Activated CD4-positive, alpha-beta T cell treated with anti-CD3 and anti-CD28 coated beads, Interleukin-2, Interleukin-4, amounts not matched to agents 100 ng/mL and 50 ng/mL, durations not matched to agents 16 hours and 8 hours (primary cell): Measurements from ENCODE around the gene KCNQ1OT1.

Experiments used
- DNase-seq: peaks from one replicate; pipeline ENCODE4 v3.0.0-alpha.2; 2020; ENCODE audit warnings: low spot score

The KCNQ1OT1 gene

DNA sequence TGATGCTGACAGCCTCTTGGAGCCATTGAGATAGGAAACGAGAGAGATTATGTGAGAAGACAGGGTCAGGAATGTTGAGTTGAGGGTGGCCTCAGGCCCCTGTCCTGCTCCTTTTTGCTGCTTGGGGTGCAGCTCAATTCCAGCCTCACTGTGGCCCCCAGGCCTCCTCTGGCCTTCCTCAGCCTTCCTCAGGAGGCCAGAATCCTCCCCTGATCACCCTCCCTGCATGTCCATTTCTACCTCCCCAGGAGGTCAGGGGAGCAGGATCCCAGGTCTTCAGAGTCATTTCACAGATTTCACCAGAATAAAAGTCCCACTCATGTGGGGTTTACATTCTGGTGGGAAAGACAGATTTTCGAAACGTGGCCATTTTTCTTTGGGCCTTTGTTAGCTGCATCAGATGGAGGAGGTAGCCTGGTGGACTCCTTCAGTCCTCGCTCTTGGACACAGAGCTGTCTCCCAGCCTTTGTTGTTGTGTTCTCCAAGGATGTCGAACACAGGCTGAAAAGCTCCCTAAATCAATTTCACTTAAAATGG is 2.2 kb upstream of the KCNQ1OT1 start:
- DNase-seq, result no peak

DNA sequence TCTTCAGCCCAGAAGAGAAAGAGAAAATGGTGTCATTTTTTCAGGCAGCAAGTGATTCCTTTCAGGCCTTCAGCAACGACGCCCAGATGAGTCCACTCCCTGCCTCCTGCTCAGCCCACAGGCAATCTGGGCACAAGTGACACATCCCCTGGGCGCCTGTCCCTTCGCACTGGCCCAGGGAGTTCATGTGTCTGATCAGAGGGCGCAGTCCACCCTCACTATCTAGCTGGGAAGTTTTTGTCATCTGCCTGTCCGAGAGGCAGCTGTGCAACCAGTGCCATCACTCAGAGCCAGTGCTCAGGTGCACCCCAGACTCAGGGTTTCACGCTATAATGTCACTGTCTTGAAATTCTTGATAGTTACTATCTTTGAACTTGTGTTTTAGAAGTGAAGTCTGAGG is 1.4 kb upstream of the KCNQ1OT1 start:
- no peak for DNase-seq

DNA sequence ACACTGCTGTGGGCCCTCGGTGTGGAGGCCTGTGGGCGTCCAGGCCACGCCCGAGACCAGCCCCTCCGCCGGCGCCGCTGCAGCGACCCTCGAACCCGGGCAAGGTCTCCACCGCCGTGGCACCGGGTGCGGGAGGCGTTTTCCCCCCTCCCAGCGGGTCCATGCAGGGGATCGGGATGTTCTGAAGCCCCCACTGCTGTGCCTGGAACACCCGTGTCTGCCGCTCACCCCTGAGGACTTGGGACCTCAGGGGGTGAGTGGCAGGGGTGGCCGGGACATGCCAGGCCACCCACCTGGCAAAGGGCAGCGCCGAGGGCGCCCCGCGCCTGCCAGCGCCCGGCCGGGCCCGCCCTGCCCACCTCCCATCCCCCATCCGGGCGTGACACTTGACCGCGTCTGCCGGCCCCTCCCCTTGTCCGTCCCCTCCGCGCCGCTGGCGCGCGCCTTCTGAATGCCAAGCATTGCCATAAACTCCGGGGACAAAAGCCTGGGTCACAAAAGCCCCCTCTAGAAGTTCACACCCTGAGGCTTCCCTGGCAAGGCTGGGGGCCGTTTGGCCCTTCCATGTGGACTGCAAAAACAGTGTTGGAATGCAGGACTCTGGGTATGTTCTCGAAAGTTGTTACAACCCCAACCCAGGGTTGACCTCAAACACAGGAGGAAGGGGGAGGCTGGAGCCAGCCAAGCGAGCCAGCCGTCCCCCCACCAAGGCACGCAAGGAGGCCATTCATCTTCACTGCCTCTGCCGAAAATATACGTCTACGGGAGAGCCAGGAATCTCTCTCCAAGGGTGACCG is 819 bp upstream of the KCNQ1OT1 start:
- DNase-seq, result peak; percentile 40

DNA sequence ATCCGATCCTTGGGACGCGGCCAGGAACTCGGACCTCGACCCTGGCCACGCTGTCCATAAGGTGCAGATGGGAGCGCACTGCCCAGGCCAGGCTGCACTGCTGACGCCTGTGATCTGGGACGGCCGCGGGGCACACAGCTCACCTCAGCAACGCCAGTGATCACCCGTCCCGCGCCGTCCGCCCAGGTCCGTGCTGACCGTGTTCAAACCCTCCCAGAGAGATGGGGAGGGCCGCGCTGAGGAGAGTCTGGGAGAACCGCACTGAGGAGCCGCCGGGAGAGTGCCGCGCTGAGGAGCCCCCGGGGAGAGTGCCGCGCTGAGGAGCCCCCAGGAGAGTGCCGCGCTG is 636 bp downstream of the KCNQ1OT1 start:
- DNase-seq, result no peak

DNA sequence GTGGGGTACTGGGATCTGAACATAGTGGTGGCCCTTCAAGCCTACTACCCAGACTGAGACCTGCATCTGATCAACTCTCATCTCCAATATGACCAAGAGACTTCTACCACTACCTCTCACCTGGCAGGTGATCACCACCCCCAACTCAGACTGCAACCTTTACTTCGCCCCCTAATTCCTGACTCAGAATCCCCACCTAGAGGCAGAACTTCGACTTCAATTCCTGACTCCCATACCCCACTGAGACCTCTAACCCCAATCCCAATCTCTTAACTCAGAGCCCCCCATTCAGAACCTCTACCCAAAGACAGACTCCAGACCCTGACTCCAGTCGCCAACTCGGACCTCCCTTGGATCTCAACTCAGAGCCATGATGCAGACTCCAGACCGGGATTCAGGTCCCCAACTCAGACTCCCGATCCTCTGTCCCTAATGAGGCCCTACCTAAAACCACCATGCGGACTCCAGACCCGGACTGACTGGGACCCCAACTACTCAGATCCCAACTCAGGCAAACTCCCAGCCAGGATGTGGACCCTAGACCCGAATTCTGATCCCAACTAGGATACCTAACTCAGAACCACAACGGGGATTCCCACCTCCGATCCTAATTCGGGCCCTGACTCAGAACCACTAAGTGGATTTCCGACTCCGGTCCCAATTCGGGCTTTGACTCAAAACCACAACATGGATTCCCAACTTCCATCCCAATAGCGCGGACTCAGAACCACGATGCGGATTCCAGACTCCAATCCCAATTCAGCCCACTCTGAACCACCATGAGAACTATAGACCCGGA is 1.2 kb downstream of the KCNQ1OT1 start:
- DNase-seq, result no peak

DNA sequence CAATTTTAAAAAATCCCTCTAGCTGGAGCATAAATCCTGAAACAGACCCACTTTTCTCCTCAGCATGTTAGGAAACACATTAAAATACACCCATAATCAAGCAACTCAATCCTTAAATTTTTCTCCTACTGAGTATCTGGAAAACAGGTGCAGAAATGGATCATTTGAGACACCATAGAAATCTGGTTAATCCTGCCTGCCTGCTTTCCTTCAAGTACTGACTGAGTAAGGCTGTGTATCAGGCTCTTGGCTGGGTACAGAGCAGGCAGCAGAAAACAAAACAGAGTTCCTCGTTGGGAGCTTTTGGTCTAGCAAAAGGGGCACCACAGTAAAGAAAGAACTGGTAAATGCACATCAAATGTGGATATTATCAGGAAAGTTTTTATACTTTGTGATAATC is 1.9 kb downstream of the KCNQ1OT1 start:
- DNase-seq, result no peak

DNA sequence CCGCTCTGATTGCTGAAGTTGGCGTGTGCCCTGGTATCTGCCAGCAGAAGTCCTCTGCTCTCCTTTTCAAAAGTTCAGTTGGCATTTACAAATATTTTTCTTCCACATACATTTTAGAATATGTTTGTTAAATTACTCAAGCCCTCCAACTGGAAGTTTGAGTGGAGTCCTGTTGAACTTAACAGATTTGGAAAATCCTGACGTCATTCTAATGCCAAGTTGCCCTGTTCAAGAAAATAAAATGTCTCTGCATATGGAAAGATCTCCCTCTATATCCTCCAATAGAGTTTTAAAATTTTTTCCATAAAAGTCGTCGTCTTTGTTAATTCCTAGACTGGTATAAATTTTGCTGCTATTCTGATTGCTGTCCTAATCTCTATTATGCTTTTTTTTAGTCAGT is 3.3 kb downstream of the KCNQ1OT1 start:
- no peak for DNase-seq

DNA sequence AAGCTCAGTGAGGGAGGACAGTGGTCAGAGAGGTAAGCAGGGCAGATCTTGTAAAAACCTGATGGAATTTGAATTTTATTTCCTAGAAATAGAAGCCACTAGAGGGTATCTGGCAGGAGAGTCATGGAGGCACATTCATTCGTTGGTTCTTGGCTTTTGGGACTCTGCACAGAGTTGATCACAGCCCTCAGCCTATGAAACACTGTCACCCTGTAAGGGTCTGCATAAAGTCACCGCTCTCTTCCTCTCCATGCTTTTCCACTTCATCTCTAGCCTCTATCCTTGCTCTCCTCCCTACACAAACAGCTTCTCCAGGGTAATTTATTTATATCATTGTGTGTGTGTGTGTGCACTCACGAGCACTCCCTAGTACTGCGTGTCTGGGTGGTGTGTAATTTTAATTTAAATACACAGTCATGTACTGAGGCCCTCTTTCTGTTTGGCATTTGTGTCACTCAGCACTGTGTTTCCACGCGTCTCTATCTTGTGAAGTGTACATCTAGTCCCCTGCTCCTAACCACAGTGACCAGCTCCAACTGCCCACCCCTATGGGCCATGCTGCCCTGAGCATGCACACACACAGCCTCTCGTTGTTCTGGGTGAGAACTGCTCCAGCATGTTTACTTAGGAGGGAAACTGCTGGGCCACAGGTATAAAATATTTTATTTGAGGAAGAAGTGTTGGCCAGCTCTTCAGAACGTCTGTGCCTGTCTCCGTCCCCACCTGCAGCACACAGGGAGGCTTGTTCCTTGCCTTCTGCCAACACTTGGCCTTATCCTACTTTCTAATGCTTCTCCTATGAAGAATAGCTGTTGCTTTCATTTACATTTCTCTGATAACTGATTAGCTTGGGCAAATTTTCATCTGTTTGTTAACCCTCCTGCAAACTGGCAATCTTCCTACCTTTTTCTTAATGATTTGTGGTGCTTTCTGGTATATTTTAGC is 4.5 kb downstream of the KCNQ1OT1 start:
- no peak for DNase-seq

DNA sequence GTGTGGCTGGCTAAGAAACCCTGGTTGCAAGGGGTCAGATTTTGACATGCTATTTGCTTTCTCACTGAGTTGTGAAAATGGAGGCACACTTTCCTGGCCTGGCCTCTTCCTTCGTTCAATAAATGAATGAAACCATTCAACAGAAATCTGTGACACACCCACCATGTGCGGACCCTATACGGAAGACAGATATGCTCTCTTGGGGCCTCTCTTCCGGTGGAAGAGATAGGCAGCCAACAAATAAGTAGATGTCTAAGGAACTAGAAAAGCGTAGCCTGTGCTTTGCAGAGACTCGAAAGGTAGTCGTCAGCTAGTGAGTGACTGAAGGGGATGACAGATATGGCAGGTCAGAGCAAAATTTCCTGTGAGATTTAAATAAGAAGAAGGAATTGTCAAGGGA is 5.3 kb downstream of the KCNQ1OT1 start:
- no peak for DNase-seq

DNA sequence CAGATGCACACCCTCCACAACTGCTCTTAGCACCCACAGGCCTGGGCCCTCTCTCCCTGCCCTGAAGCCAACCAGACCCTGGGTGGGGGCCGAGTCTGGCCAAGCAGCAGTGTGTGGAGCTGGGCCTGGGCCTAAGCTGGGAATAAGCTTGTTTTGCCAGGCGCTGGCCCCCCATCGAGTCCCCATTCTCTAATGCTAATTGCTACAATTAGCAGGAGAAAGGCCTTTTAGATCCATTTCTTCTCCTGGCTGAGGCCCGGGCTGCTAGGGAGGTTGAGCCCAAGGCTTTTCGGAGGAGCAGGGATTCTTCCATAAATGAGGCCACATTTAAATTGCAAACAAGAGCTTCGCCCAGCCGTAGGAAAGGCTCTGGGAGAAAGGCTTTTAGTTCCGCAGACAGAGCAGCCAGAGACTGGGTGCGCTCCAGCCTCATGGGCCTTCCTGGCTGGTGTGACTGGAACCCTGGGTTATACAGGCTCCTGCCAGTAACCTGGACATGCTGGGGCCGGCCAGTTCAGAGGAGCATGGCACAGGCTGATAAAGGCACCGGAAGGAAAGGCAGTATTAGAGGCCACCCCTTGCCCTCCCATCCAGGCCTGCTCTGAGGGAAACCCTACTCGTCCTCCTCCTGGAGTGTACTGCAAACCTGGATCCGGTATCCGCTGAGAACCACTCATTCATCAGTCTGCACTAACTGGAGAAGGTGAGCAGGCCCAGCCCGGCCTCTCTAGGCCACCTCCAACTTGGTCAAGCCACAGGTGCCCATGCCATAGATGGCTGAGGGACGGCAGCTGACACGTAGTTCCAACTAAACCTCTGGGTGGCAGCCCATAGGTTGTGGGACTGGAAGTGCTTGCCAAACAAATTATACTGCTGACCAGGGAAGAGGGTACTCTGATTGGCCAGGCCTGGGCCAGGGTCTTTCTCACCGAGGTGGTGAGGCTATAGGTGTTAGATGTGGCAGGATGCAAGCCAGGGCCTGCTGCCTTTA is 6.2 kb downstream of the KCNQ1OT1 start:
- no peak for DNase-seq

DNA sequence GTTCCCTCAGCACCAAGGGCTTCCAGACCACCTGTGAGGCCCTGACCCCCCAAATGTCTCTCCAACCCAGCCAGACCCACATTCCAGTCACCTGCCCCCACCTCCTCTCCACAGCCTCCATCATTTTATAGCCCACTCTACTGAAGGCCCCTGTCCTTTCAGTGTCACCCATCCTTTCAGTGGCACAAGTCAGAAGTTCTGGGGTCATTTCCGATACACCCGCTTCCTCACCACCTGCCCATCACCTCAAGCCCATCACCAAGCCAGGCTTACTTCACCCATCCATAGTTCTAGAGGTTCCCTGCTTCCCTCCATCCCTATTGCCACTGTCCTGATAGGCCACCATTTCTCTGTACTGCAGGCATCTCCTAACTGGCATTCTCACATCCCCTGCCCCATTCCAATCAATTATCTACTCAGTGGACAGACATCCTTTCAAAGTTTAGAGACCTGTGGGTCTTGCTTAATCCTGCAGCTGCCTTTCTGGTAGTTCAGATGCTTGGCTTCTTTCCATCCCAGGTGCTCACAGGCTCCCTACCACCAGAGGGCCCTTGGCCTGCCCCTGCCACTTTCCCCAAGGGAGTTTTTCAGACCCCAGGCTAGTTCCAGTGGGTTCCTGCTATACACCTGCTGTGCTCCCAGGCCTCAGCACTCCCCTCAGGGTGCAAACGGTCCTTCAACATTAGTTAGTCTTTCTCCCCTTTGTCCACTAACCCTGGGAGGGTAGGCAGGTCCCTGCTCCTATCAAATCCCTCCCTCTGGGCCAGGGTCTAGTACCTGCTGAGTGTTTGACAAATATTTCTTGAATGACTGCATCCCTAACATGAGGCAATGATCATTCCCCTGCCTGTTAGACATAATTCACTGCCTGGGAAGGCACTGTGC is 7.6 kb downstream of the KCNQ1OT1 start:
- DNase-seq, result no peak

DNA sequence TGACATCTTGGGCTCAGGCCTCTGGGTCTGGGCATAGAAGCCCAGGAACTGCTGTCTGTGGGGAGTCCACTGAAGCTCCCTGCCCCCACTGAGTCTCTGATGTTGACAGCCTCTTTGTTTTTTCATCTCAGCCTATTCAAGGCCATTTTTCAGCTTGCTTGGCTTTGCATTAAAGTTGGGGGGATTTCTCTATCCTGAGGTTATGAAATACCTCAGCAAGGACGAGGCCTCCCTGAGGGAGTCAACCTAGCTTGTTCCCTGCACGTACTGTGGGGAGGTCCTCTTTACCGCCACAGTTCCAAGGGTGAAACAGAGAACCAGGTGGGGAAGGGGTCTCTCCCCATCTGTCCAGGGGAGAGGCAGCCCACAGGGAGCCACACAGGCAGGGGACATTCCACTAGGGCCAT is 8.4 kb downstream of the KCNQ1OT1 start:
- DNase-seq, result no peak

DNA sequence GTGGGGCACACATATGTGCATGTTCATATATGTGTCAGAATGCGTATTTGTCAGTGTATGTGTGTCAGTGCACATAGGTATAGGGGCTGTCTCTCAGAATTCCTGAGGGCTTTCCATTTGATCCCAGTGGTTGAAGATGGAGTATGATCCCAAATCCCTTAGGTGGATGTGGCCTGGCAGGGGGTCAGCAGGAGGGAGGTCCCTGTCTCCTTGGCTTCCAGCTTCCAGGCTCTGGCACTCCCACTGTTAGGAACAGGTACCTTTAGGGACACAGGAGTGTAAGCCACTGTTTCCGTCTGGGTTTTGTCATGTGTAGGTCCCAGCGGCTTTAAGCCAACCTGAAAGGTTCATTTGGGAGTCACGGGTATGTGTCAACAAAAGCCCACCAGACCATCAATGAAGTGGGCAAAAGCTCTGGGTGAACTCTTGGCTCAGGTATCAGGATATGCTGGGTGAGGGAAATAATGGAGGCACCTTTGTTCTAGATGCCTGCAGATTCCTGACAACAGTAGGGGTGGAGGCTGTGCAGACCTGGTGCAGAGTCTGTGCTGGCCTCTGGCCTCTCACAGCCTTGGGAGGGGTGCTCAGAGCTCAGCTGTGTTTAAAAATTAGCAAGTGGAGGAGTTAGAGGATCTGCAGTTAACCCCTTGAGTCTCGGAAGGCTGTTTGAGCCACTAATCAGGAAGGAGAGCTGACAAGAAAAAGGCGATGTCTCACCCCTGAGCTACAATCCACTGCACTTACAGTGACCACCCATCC is 9.0 kb downstream of the KCNQ1OT1 start:
- no peak for DNase-seq

DNA sequence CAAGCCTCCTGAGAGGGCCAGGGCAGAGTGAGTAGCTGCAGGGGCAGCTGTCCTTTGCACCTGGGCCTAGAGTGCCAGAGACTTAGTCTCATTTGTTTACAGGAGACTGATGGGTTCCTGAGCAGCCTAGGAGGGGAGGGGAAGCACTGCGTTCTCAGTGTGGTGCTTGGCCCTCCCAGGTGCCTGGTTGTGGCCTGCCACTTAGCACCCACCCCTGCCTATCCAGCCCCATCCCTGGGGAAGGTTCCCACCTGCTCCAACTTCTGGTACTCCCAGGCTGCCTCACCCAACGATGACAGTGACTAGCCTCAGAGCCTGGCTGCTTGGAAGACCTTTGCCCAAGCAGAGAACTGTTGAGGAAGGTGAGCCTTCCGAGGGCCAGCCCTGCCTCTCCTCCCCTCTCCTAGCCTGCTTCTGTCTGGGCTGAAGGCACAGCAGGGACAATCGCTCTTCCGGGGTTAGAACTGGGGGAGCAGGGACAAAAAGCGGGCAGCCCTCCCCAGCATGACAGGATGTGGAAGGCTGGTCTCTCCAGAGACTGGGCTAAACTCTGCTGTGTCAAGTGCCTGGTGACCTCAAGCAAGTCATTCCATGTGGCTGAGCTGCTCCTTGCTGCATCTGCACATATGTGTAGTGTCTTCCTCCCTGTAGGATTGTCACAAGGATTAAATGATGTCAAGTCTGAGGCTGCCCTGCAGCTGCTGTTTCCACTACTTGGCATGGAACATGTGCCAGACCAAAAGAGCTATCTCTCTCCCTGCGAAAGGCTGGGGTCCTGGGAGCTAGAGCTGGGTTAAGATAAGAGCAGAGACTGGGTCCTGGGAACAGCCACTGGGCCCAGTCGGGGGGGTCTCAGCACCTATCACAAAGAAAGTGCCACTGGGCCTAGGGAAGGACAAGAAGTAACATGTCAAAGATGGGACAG is 9.9 kb downstream of the KCNQ1OT1 start:
- no peak for DNase-seq

DNA sequence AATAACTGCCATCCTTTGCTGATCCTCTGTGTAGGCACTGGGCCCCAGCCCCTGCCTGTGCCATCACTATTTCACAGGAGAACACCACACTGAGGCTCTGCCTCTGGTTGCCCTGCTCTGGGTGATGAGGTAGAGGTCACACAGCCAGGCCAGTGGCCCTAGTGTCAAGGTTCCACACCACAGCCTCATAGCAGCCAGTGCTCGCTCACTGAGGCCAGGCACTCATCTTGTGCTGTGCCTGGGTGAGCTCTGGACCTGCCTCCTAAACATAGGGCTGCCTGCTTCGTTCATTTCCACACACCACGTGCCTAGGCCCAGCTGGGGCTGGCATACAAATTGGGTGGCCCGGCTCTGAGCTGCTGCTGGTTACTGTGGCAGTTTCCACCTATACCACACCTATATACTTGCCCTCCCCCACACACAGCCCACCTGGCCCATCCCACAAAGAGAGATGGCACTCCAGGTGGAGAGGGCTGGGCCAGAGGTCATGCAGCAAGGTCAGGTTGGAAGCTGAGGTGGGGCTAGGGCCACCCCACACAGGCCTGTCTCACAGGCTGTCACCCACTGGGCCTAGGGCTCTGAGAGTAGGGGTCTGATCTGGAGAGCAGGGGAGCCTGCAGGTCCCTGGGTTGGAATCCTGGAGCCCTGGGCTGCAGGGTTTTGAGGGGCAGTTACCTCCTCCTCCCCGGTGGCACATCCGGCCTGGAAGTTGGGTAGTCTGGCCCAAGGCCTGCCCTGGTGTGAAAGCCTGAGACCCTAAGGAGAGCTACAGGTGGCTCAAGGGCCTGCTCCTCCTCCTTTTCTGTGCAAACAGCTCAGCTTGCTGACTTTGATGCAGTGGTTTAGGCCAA is 11.2 kb downstream of the KCNQ1OT1 start:
- no peak for DNase-seq

DNA sequence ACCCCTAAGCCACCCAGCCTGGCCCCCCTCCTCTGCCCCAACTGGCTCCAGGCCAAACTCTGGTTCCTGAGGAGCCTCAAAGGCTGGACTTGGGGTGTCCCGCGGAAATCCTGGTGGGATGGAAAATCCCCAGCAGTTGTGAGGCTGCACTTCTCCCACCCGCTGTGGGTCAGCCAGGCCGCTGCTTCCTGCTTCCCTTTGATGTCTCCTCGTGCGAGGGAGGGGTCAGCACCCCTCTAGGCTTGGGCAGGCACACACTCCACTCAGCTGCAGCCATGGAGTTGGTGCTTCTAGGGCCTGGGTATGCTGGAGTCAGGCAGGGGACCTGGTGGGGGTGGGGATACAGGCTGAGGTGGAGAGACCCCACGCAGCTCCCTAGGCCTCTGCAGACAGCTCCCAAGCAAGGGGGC is 12.0 kb downstream of the KCNQ1OT1 start:
- no peak for DNase-seq

DNA sequence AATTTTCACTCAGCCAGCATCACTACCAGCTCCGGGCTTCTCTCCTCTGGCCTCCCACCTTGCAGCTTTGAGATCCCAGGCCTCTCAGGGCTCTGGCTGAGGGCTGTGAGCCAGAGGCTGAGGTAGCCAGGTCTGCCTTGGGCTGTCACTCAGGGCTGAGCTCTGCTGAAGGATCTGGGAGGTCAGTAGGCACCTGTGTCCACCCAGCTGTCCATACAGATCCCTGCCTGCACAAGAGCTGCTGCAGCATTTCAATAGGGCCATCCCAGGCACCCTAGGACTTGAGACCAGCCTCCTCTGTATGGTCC is 12.6 kb downstream of the KCNQ1OT1 start:
- DNase-seq, result no peak
